Middle frontal gyrus (tissue), 1 donor: ENCODE results near the gene ZSWIM8.
"Not testable (repeated sequence)": the region's sequence is repeated elsewhere in the genome, so short reads cannot be mapped to it uniquely, and the experiment has no call there.

Source experiments
- DNase-seq: peaks from one replicate; pipeline ENCODE4 v3.0.0-alpha.2; 2015; ENCODE audit warnings: low spot score; ENCODE audit errors: extremely low spot score

ZSWIM8 gene

DNA sequence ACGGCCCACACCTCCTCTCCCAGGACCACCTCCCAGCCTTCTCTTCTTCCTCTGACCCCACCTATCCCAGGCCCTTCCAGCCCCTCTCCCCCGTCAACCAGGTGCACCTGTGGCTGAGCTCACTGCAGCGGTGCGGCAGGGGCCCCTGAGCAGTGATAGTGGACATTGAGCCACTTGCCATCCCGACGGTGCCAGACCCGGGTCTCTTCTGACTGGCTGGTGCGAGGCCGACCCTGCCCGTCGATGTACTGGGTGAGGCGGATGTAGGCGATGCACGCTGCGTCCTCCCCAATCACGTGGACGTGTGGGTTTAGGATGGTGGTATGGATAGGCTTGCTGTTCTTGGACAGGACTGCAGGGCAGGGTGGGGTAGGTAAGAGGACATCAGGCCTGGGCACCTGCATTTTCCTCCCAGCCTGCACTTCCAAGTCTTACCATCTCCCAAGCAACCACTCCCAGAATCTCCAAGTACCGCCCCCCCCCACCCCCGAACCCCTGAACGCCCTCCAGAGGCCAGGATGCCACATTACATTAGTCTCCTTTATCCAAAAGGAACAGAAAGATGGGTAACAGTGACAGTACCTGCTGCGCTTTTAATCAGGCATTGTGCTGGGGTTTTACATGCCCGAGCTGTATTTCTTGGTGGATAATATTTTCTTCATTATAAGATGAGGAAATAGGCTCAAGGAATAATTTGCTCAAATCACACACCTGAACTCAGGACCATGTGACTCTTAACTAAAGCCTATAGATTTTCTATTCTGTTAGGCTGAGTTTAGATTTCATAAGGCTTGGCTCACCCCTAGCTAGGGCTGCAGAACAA is 29.7 kb downstream of the ZSWIM8 start:
- DNase-seq: no peak

DNA sequence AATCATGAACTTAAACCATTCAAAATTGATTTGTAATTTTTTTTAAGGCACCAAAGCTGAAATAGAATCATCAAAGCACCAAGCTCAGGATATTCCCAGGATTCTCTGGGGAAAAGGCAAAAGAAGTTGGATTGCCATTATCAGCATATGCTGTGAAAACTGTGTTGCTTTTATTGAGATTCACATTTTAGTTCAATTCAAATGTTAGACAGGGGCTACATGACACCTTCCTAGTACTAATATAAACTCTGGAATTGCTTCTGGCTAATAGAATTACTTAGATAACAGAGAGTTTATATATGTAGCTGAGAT is 30.3 kb downstream of the ZSWIM8 start:
- DNase-seq: no peak

DNA sequence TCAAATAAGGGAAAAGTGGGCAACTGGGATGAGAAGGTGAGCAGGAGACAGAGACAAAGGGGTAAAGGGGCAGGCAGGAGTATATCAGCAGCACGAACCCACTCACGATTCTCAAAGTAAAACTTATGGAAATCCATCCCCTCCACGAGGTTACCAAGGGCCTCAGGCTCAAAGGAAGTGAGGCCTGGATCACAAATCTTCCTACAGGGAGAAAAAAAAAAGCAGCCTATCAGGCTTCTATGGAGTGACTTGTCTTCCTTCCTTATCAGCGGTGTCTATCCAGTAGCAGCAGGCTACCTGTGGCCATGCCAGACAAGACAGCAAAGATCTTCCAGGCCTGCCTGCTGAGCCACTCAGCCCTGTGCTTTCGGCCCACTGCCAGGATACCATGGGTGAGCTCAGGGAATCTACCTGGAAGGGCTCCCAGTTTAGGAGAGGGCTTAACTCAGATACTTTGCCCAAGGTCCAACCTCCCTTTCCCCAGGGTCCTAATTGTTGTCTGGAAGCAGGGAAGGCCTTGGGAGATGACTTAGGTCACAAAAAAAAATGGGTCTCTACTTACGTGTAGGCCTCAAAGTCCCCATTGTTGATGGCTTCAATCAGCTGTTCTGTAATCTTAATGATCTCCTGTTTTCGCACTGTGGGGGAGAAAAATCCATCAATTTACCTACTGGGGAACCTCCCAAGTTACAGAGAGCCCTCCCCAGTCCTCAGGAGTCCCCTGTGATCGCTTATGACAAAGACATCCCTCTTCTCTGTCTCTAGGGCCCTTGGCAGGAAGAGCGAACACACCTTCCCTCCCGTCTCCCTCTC is 31.7 kb downstream of the ZSWIM8 start:
- DNase-seq: no peak

DNA sequence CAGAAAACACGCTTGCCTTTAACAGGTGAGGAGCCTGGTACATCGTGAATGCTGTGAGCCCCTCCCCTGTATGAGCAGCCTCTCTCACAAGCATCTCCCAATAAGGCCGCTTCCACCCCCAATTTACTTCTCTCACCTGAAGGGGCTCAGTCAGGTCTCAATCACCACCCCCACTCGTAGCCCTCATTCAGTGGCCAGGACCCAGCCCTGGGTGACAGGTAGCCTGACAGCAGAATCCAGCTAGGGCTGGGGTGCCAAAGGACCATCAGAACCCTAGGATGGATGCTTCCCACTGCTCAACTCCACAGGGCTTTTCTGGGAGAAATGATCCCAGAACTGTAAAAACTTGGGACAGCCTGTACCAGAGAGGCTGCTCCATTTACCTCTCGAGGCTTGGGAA is 32.4 kb downstream of the ZSWIM8 start:
- no peak for DNase-seq

DNA sequence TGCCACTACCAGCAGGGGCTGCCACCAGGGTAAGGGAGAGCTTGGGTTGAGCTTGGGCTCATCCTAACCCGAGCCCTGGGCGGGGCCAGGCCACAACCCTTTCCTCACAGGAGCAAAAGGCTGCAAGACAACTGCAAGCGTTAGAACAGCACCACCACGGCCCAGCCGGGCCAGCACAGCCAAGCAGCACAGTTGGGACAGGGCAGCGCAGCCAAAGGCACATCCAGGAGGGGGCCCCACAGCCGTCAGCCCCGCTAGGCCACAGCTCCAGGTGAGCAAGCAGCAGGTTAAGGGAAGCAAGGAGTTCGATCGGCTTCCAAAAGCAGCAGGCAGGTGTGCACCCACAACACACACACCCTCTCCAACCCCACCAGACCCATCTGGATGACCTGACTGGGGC is 33.0 kb downstream of the ZSWIM8 start:
- no peak for DNase-seq

DNA sequence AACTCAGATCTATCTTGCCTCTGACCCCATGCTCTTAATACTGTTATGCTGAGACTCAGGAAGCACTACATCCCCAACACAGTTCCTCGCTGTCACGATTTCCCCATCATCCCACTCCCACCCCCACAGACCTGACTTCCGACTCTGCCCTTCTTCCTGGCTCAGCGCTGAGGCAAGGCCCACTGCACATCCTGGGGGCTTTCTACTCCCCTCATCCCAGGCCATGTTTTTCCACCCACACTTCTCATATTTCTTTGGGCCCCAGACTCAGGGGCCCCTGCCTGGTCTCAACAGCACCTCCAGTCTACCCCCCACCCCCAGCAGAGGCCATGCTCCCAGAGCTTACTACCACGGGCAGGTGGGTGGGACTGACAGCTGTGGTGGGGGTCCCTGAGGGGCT is 33.7 kb downstream of the ZSWIM8 start:
- no peak for DNase-seq

DNA sequence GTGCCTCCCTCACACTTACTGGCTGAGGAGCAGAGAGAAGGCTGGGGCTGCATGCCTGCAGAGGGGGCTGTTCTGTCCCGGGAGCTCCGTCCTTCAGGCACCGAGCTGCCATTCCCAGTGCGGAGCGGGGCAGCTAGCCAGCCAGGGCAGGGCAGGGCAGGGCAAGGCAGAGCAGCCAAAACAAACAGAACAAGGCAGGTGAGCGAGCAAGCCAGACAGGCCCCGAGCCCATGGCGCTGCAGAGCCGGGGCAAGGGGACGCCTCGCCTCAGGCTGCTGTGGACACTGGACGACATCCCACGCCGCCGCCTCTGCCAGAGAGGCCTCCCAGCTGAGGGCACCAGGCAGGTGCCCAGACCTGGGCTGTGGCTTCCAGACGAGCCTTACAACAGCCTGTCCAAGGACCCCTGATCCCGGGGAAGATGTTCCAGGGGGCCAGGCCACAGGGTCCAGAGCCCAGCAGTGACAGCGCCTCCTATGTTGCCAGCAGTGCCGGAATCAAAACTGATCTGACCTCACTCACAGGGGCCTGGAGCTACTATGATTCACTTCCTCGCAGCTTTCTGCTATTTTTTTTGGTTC is 34.2 kb downstream of the ZSWIM8 start:
- no peak for DNase-seq

DNA sequence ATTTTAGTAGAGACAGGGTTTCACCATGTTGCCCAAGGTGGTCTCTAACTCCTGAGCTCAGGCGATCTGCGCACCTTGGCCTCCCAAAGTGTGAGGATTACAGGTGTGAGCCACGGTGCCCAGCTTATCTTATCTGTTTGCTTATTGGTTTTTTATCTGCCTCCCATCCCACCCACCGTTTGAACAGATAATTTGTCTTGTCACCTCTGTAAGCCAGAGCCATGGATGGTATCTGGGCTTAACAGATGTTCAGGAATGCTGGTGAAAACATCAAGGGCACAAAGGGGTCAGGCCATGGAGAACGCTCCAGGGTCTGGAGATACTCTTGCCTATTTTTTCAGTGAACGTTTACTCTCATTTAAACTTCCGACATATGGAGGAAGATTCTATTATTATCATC is 38.0 kb downstream of the ZSWIM8 start:
- no peak for DNase-seq

DNA sequence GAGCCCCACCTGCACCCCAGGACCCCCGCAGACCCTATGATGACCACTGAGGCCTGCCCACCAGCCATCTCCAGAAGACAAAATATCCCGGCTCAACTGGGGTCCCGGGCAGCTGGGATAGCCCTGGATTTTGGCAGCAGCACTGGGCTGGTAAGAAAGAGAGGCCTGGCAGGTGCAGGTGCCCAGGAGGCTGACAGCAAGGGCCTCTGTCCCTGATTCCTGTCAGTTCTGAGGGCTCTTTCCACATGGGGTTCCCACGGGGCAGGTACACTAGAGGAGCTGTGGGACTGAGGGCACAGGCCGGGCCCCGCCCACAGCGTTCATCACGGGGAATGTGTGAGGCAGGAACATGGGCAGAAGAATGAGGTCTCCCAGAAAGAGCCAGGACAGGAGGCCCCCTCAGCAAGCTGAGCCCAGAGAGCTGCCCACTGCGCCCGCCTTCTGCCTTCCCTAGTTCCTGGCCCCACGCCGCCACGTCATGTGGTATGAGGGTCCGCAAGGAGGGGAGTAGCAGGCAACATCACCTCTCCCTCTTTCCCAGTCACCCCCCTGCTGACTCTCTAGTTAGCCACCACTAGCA is 38.8 kb downstream of the ZSWIM8 start:
- no peak for DNase-seq

DNA sequence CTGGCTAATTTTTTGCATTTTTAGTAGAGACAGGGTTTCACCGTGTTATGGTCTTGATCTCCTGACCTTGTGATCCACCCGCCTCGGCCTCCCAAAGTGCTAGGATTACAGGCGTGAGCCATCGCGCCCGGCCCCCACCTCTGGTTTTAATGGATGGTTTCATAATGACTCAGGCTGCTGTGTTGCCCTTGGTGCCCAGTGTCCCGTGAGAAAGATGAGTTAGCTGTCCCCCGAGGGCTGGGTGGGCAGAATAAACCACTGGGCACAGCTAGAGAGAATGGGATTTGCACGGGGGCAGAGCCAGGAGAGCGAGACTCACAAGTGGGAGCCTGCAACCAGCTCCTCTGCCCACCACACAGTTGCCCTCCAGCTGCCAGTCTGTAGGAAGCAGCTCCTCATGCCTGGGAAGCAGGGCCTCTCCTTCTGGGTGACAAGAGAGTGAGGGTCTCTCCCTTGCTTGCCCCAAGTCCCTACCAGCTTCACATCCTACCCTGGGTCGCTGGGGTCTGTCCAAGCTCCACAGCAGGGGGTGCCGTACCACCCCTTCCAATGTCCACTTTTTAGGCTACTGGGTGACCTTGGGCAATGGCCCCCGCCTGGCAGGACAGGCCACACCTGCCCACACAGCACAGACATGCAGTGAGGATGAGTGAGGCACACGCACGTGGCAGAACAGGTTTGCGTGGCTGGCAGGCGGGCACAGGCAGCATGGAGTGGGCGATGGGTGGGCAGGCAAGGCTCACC is 42.1 kb downstream of the ZSWIM8 start:
- no peak for DNase-seq

DNA sequence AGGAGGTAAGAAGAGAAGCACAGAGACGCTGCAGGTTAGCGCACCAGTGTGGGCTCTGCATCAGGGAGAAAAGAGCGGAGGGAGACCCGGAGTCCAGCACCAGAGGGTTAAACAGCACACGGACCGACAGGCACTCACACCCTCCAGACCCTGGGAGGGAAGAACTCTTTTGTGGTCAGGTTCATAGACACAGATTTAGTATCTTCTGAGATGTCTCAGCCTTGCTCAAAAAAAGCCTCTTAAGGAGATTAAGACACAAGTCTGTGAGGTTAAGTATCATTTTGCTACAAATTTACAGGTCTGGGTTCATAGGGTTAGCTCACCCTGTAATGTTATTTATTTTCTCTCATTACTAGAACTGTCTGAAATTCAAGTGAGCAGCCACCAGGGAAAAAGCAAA is 42.8 kb downstream of the ZSWIM8 start:
- DNase-seq: no peak

DNA sequence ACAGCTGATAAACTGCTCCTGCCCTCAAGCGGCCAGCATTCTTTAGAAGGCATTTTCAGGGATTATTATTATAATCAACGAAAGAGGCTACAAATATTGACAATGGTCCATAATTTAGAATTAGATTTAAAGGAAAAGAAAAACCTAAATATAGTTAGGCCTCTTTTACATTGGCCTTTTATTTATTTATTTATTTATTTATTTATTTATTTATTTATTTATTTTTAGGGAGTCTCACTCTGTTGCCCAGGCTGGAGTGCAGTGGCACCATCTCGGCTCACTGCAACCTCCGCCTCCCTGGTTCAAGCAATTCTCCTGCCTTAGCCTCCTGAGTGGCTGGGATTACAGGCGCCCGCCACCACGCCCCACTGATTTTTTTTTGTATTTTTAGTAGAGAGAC is 43.7 kb downstream of the ZSWIM8 start:
- DNase-seq: not testable (repeated sequence)

DNA sequence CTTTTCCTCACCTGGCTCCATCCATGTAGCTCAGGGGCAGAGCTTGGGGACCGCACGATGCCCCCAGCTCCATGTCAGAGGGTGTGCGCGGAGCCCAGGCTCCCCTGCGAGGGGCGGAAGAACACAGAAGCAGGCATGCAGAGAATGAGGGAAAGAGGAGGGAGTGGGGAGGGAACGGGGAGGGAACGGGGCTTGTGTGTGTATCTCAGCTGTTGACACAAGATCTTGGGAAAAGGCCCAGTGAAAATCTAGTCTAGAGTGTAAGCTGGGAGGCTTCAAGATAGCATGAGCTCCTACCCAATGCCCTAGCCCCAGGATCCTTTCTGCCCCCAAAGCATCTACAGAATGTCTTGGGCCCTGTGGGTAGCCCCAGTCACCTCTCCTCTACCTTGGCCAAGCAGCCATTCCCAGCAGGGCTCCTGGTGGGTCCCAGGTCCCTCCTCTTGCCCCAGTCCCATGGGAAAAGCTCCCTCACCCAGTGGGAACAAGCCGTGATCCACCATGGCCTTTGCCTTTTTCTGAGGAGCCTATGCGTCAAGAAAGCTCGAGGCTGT is 51.1 kb downstream of the ZSWIM8 start:
- DNase-seq: no peak

DNA sequence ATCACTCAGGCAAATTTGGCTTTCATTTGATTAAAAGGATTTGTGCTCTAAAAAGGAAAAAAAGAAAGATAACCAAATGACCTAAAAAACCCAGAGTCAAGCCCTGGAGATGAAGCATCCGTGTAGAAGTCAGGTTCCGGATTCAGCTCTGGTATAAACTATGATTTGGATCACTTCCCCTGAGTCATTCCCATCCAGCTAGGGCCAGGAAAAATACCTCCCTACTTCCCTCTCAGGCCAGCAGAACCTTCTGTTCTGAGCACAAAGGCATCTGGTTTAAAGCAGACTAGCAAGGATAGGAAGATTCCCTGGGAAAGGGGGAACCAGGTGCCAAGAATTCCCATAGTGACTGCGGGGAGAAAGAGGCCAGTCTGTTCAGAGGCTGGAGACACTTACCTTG is 51.7 kb downstream of the ZSWIM8 start:
- DNase-seq: no peak

DNA sequence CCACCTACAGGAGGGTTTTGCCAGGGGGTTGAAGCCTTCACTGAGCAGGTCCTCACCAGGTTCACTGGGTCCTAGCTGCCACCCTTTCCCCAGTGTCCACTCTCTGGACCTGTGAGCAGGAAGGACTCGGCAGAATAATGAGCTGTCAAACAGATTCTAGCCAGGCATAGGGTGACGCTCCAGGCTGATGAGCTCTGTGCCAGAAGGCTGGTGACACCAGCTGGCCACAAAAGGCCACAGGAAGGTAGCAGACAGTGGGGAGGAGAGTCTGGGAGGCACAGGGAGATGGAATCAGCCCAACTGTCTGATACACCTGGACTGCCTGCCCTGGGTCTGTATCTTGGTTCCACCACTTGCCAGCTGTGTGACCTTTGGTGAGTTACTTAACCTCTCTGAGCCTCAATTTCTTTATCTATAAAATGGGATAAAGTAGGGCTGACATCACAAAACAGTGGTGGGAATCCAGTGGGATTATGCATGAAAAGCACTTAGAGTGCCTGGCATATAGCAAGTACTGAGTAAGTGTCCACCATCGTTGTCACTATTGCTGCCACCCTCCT is 52.7 kb downstream of the ZSWIM8 start:
- no peak for DNase-seq

DNA sequence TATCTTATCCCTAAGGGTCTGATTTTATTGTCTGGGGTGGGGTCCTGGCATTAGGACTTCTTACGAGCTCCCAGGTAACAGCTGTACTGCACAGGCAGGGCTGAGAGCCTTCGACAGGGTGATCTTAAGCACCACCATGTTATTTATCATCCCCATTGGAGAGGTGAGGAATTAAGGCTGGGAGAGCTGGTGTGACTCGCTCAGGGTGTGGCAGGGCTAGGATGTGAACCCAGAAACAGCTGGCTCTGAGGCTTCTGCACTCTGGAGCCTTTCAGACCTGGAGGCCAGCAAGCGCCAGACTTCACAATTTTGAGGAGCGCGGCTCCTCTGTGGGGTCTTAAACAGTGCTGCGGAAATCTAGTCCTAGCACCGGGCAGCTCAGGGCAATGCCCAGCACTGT is 53.4 kb downstream of the ZSWIM8 start:
- DNase-seq: no peak

DNA sequence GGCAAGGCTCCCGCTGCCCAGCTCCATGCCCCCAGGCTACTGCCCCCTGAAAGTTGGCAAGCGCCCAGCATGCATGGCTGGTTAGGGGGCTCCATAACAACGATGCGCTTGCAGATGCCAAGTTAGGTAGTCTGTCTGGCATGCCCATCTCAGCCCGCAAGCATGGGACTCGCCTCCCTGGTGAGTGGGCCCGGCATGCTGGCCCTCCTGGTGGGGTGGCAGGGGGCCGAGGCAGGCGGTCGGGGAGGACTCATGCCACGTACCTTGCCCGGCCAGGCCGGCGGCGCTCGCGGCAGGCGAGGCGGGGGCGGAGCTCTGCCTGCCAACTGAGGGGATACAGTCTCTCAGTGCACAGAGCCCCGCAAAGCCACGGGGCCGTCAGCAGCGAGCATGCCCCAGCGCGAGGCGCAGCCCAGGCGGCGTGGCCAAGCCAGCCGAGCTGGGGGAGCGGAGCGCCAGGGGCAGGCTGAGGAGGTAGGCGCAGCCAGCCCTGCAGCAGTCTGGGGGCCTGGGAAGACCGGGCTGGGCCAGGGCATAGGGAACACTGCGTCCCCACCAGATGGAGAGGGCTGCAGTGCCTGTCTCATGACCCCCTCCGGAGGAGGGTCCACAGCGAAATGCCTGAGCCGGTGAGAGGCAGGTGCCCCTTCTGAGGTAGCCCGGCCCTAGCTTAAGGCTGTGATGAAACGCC is 54.0 kb downstream of the ZSWIM8 start:
- no peak for DNase-seq

DNA sequence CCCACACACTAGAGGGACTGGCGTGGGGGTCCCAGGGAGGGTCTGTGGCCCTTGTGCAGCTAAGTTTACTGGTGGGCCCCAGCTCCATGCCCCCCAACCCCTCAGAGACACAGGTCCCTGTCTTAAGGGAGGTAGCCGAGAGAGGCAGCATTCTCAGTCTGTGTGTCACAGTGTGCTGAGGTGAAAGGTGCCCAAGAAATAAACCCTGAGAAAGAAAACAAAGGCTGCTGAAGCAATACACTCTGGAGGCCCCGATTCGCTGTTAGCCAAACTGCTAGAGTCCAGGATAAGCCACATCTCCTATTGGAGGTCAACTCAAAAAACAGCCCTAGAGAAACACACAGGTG is 54.6 kb downstream of the ZSWIM8 start:
- DNase-seq: no peak

DNA sequence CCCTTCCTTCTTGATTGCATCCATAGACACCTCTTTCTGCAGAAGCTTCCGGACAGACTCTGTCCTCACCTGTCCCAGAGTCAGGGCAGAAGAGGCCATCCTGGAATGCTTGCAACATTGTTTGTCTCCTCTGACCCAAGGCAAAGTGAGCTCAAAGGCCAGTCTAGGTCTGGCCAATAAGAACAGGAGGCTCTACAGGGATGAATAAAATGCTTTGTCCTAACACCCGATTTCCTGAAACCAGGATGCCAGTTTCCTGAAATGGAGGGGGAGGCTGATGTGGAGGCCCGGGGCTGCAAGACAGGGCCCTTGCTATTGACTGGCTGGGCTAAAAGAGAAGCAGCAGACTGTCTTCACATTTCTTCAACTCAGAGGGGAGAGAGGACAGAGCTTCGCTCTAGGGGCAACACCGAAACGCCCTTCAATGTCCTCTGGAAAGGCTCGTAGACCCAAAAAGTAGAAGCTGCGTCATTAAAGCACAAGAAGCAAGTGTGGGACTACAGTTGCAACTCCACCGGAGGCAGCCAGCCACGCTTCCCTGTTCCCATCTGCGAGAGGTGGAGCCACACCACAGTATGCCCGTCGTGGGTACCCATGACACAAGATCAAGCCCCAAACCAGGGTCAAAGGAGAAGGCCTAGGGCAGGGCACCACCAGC is 55.1 kb downstream of the ZSWIM8 start:
- no peak for DNase-seq

DNA sequence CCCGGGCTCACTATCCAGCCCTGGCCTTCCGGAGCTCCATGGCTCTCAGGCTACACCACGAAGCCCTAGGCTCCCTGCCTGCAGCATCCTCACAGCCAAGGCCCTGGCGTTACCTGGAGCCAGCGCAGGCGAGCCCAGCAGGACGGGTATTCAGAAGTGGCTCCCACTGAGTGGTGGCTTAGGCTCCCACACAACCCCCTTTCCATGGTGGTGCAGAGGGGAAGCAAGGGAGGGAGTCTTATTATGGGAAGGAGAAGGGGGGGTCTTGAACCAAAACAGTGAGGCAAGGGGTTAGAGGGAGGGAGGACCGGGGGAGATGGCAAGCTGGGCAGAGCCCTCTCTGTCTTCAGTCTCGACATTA is 55.6 kb downstream of the ZSWIM8 start:
- no peak for DNase-seq
